Measurements from ENCODE around the gene CLBA1.
A peak's percentile ranks its signal among the peaks of the same experiment; 100 is the strongest.

CLBA1 gene

DNA sequence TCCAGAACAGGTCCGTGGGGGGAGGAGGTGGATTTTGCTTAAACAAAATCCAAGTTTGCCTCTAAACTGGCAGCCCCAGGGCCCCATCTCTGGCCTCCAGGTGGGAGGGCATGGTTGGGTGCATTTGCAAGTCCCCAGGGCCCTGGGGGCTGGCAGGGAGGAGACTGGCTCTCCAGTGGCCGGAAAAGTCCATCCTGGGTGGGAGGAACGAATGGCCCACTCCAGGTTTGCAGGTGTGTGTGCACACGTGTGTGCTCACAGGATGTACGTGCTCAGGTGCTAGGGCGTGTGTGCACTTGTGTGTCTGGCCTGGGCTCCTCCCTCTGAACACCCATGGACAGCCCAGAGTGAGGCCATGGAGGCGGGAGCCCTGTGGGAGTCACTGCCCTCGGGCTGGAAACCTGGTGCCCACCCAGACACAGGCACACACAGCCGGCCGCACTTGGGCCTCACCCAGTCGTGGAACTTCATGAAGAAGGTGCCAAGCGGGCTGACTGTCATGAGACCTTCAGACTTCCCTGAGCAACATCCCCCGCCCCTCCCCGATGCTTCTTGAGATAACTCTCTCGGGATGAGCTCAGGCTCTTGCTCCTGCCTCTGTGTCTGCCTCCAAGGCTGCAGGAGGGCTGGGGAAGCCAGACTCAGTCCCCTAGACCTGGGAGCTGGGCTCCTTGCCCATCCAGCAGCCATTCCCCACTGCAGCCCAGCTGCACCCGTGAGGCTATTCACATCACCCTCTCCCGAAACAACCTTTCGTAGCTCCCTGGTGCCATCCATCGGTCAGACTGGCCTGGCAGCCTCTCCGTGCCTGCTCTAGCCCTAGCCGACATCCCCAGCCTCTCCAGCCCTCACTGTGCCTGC lies 16.8 kb upstream of the CLBA1 start:
- no peak for DNase-seq (ENCODE audit: low read depth)

DNA sequence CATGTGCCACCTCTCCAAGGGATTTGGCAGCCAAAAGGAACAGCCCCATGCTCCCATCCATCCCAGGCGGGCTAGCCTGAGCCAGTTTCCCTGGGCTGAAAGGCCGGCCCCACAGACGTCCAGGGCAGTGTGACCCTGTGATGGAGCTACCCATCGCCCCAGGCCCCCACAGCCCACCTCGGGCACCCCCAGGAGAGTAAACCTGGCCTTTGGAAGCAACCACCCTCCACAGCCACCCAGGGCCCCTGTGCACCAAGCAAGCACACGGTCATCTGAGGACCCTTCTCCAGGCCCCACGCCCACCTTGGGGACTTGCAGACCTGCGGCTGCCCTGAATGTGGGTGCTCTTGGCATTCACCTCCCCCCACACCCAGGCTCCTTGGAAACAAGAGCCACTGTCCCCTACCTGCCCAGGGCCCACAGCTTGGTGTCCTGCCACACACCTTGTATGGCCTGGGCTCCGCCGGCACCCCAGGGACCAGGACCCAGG lies 15.8 kb upstream of the CLBA1 start:
- DNase-seq (ENCODE audit: low read depth), result no peak

DNA sequence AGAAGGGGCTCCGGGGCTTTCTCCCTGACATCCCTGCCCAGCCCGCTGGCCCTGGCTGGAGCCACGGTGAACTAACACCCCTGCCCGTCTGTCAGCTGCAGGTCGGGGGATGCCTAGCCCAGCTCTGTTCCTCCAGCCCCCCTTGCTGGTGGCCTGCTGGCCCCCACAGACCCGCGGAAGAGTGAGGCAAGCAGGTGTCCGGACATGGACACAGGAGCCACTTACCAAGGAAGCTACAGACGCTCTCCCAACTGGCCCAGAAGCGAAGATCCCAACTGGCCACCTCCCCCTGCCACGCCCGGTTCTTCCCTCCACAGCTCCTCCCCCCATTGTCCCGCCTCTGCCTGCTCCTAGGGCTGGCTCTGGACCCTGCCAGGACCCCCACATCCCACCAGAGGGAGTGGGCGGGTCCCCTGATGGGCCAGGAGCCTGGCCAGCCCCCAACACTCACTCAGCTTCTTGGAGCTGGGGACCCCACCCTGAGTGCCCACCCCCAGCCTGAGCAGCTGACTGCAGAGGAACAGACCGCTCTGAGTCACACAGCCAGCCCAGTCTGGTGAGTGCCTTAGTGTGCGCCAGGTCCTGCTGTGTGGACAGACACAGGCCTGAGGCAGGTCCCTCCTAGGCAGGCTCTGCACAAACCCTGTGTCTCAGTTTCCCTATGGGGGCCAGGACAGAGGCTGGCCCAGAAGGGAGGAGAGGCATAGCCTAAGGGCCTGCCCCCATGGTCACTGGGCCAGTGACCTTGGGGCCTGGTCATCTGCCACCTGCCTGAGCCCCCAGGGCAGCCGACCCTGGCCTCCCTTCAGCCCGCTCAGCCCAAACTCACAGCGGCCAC lies 15.1 kb upstream of the CLBA1 start:
- peak; percentile 60 for DNase-seq (ENCODE audit: low read depth)

DNA sequence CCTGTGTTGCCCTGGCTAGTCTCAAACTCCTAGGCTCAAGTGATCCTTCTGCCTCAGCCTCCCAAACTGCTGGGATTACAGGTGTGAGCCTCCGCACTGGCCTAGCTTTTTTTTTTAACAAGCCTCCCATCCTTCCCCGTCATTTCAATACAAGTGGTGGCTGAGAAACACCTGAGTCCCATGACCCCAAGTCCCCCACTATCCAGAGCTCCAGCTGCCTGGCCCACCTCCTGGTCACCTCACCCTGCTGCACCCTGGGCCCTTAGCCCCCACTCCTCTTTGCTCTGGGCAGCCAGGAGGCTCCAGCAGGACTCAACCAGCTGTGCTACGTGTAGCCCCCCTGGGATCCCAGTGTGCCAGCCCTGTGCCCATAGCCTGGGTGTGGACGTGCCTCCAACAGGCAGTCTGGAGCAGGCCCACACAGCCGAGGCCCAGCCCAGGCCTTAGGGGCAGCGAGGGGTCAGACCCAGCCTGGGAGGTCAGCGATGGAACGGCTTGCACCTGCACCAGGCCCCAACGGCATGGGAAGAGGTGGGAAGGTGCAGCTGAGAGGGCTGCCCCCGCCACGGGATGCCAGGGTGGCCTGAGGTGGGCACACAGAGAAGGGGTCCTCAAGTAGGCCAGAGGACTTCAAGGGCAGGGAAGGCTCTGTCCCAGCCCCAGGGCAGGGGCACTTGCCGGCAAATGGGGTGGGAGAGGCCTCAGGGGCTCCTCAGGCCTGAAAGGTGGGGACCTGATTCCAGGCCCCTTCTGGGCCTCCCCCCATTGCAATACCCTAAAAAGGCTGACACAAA lies 13.9 kb upstream of the CLBA1 start:
- DNase-seq (ENCODE audit: low read depth), result no peak

DNA sequence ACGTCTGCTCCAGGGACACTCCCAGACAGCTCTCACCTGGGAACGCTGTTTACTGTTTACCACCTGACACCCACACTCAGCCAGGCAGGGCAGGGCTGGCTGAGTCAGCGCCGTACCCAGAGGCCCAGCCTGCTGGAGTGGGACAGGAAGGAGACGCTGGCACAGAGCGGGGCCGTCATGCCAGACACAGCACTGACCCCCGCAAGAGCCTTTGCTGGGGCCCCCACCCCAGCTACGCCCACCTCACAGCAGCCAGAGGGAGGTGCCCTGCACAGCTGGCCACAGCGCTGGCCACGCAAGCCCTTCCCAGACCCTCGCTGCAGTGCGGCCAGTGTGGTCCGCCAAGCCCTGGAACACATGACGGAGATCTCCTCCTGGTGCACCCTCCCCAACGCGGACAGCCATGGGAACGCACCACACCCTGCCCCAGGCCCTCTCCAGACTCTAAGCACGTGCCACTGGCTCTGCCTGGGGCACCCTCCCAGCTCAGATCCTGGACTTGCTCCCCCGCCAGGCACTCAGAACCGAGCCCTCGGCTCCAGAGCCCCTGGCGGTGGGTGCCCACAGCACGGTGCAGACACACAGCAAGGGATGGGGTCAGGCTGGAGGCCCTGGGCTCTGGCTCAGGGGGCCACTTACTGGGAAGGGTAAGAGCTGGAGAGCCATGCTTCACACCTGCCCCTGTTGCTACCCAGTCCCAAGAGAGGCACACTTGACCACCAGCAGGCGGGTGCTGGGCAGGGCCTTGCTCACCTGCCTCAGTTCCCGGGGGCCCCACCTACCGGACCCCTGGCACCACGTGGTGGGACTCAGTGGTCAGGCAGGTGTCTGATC lies 13.1 kb upstream of the CLBA1 start:
- no peak for DNase-seq (ENCODE audit: low read depth)

DNA sequence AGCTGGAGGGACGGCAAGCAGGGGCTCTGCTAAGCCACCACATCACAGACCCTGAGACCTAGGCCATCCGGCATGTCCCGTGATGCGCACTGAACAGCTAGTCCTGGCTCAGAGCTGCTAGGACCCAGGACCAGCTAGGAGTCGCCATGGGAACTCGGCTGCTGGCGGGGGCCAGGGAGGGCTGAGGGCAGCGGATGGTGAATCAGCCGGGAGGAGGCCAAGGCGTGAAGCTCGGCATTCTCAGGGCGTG lies 12.5 kb upstream of the CLBA1 start:
- peak; percentile 77 for DNase-seq (ENCODE audit: low read depth)

DNA sequence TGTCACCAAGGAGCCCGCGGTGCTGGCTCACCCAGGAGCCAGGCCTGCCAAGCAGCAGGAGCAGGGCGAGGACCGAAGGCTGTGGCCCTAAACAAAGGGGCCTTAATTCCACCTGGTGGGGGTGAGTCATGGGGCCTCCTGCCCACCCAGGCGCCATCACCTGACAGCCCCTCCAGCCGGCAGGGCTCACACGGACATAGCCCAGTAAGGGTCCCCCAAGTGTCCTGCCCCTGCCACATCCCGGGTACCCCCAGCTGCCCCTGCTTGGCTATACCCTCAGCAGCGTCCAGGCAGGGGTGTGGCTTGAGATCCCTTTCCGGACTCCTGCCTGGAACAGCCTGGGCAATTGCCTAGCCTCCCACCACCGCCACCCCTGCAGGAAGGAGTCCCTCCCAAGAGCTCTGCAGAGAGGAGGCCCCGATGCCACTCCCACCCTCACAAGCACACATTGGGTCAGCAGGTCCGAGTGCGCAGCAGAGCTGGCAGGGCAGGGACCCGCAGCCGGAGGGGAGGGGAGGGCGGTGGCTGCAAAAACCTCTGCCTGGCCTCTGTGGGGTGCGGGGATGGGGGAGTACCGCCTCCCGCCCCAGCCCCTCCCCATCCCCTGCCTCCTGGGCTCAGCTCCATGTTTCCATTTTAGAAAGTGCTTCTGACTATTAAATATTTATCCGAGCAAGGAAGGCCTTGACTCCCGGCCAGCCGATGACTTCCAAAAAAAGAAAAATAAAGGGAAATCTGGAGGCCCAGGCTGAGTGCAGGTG lies 12.0 kb upstream of the CLBA1 start:
- DNase-seq (ENCODE audit: low read depth), result no peak

DNA sequence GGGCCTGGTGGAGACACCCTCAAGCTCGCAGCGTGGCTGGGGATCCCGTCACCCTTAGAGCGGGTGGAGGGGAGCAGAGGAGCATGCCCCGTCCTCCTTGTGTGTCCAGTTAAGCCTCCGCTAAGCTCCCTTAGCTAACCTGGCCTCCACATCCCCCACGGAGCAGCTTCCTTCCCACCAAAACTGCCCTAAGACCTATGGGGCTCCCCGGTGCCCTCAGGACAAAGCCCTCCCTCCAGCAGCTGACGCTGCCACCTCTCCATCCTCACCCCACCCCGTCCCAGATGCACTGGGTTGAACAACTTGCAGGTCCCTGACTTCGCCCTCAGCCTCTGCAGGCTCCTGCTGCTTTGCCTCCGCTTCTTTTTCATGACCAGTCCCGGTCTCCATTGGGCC lies 11.4 kb upstream of the CLBA1 start:
- no peak for DNase-seq (ENCODE audit: low read depth)

DNA sequence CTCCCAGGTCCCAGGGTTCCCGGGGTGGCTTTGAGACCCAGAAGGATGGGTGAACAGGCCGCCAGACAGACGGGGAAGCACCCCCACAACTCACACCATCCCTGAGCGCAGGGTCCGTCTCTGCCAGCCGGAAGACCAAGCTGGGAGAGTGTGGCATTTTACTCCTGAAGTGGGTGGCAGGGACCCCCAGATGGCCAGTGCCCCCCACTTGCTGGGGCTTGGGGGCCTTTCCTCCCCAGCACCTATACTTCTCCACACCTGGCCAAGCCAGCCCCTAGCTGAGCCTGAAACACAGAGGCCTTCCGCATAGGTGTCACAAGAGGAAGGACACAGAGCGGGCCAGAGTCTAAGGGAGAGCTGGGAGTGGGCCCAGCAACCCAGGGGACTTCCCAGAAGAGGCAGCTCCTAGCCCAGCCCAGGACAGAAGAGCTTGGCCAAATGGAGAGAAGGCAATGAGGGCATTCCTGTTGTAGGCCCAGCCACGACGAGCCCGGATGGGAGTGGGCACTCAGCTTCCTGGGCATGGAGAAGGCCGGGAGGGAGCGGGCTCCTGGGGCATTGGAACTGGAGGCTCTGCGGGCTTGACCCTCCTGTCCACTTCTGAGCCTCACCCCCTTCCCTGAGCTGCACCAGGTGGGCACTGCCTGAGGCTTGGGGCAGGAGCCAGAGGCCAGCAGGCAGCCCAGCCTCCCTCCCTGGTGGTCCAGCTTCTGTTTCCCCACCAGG lies 10.8 kb upstream of the CLBA1 start:
- no peak for DNase-seq (ENCODE audit: low read depth)

DNA sequence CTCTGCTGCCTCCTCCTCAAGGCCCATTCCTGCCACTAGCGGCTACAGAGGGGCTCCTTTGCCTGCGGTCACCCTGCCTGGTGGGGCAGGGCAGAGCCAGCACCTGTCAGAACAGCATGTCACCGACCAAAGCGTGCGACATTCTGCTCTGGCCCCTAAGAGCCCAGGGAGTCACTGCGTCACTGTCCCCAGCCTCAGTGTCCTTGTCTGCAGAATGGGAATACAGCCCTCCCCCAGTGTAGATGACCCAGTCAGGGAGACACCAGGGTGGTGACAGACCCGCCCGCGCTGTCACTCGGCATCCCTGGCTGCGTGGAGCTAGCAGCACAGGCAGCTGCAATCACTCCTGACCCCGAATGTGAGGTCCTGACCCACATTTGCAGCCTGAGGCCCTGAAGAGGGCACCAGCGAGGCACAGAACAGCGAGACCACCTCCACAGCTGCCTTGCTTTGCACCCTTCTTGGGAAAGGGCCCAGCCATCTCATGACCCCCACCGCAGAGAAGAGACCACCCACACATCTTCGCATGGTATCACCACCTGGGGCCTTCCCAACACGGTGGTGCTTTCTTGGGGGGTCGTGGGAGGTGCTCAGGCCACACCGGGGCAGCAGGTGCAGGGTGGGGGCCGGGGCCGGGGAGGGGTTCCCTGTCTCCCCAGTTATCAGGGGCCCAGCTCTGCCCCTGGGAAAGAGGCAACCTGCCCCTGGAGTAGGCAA lies 9.9 kb upstream of the CLBA1 start:
- DNase-seq (ENCODE audit: low read depth), result no peak

DNA sequence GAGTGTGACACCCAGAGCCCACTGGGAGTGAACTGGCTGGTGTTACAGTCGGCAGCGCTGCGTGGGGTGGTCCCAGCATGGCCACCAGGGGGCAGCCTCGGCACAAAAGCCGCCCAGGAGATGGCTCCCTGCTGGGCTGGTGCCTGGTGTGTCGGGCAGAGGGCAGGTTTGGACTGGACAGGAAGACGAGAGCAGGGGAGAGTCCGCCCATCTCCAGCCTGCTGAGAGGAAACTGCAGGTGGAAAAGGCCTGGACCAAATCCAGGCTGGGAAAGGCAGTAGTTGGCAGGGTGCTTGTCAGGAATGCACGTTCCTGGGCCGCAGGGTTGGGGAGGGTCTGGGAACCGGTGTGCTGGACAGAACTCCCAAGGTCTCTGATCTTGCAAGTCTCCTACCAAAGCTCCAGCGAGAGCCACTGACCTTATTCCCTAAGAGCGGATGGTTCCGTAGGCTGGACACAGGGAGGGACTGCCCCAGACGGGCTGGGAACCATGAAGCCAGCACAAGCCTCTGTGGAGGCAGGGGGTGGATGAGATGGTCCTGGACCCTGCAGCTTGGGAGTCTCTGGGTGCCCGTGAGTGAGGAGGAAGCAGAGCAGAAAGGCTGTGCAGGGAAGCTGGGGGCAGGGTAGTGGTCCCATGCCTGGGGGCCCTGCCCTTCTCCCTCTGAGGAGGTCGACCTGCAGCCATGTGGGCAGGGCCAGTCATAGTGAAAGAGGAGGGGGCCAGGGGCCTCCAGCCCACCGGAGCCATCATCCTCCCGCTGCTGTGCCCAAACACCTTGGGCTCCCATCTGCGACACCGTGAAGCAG lies 9.2 kb upstream of the CLBA1 start:
- DNase-seq (ENCODE audit: low read depth), result no peak

DNA sequence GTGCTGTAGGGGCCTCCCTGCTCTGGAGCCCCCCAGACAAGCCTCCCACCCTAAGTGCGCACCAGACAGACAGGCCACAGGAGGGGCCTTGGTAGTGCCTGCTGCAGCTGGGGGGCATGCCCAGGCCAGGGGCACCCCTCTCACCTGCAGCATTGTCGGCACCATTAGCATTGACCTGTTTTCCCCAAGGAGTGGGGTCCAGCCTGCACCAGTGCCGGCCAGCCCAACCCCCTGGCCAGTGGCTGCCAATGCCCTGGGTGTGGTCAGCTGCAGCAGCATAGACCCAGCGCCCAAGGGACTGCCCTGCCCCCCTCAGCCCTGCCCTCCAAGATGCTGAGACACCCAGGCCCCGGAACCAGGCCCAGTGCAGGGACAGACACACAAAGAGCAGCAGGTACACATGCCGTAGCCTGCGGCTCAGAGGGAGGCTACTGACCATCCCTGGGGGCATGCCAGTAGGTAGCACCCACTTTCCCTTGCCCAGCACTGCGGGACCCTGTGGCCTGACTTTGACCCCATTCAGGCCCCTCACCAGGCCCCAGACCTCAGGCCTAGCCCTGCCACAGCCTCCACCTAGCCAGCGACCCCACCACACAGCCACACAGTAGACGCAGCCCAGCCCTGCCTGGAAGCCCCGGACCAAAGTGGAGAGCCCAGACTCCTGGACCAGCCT lies 8.4 kb upstream of the CLBA1 start:
- DNase-seq (ENCODE audit: low read depth), result no peak

DNA sequence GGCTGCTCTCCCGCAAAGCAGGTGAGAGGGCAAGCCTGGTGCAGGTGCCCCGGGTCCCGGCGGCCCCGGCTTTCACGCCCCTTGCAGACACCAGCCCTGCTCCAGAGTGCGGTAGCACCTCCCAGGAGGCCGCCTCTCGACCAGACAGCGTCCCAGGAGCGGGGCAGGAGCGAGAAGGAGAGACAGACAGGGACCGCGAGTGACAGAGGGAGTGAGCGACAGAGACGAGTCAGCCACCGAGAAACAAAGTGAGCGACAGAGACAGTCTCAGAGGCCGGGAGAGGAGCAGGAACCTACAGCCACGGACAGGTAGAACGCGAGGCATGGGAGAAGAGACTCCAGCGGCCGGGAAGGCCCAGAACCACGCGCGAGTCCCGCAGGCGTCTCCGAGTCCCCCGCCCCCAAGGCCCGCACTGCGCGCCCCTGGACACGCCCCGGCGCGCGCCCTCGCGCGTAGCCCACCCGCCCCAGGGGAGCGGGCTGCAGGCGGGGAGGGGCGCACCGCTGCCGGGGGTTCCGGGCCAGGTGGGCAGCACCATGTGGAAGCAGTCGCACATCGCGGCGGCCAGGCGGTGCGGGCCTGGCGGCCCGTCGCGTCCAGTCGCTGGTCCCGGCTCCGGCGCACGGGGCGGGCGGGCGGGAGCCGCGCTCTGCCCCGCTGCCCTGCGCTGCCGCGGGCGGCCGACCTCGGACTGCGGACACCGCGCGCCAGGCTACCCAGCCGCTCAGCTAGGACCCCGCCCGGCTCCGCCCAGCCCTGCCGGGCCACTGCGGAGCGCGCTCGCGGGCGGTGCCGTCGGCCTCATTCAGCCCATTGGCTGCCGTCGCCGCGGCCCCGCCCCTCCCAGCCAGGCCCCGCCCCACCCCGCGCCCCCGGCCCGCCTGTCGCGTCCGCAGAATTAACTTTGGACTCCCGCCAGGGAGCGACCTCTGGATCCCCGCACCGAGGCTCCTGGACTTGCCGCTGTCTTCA lies 7.6 kb upstream of the CLBA1 start, which contains the start of gene AHNAK2:
TSS of gene AHNAK2 (minus strand) at position 694 of the 973 bp plus-strand sequence. CDS start at position 557, 137 bp downstream.
- no peak for DNase-seq (ENCODE audit: low read depth)

DNA sequence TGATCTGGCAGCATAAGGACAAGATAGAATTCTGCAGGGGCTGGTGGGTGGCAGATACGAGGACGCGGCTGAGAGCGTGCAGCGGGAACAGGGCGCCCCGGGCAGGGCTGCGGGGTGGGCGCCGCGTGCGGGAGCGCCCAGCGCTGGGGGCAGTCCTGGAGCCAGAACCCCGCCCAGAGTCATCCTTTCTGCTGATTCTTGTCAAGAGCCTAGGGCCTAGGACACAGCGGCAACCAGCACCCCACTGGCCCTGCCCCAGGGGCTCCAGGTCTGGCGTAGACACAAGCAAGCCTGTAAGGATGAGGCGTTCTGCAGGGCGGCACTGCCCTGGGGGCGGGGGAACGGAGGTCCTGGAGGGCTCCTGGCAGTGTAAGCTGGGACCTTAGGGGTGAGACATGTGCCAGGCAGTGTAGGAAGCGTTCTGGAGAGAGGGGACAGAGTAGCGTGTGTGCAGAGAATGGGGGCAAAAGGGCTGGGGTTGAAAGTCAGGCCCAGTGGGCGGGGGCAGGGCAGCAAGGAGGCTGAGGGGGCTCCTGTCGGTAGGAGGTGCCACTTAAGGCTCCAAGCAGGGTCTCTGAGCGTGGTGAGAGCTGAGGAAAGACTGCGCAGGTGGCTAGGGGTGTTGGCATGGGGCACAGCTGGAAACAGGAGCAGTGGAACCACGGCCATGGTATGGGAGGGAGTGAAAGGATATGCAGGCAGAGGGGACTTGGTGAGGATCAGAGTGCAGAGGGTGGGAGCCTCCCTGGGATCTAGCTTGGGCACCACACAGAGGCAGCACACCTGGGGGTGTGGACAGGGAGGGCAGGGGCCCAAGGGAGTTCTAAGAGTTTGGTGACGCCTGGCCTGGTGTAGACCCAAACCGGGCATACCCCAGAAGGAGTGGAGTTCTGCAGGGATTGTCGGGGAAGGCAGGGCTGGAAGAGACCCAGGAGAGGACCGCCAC lies 6.6 kb upstream of the CLBA1 start:
- DNase-seq (ENCODE audit: low read depth), result no peak

DNA sequence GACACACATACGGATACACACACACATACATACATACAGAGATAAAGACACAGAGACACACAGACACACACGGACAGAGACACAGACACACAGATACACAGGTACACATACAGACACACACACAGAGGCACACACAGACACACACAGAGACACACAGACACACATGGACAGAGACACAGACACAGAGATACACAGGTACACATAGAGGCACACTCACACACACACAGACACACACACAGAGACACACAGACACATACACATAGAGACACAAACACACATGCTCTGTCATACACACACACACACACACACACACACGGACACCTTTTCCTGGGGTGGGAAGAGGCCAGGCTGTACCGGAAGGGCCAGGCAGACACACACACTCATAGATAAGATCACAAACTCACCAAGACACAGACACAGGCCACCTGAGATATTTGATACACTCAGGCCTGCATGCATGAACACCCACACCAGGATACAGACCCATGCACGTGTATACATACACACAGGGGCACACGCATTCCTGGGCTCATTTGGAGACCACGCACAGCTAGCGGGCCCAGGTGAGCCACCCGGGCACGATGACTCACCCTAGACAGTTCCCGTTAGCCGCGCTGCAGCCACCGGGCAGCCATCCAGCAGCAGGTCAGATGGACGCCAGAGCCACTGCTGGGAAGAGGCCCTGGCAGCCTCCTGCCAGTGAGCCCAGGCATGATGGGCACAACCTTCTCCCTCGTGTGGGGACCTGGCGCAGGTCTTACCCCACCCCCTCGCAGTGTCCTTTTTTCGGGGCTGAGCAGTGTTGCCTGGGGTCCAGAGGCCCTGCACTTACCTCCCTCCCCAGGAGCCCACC lies 5.6 kb upstream of the CLBA1 start:
- DNase-seq (ENCODE audit: low read depth), result no peak

Data from non-pigmented ciliary epithelial cell (primary cell).